ENCODE data around the gene UNC93A. TPM values are rescaled to one million over a fixed set of nuclear protein-coding genes. Genes with fewer than 3 reads are reported as not detected.
A peak's percentile ranks its signal among the peaks of the same experiment; 100 is the strongest.
"Not testable (repeated sequence)": the region's sequence is repeated elsewhere in the genome, so short reads cannot be mapped to it uniquely, and the experiment has no call there.

Gene UNC93A
- total RNA-seq, 1 donor from 2014 or later: 0.10 TPM

DNA sequence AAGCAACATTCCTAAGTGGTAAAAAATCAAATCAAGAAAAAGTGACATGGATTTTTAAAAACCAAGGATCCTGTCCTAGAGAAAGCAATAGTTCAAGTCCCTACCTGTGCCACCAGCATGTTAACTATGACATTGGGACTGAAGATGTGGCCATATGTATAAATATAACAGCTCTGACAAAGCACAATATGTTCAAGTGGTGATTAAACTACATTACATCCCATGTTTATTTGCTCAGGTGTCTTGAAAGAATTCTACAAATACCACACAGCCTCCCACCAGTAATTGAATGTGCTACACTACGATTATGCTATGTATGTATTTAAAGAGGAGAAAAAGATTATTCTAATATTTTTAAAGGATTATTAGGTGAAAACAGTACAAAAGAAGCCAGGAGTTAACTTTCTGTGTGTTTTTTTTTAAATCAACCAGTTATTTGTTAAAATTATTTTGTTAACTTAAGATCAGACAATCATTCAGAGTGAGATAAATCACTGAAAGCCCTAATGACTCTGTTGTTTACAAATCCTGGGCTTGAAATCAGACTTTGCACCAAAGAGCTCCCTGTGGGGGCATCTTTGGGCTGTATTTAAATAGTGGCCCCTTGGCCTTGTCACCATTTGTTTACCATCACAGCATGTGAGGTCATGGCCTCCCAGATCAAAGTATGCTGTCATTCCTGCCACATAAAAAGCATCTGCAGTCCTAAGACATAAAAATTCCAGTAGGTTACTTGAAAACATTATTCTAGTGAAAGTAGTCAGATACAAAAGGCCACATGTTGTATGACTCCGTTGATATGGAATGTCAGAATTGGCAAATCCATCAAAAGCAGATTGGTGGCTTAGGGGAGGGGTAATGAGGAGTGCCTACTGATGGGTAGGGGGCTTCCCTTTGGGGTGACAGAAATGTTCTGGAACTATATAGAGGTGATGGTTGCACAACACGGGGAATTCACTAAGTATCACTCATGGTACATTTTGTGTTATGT is 50.8 kb downstream of the UNC93A start:
- DNase-seq: no peak

DNA sequence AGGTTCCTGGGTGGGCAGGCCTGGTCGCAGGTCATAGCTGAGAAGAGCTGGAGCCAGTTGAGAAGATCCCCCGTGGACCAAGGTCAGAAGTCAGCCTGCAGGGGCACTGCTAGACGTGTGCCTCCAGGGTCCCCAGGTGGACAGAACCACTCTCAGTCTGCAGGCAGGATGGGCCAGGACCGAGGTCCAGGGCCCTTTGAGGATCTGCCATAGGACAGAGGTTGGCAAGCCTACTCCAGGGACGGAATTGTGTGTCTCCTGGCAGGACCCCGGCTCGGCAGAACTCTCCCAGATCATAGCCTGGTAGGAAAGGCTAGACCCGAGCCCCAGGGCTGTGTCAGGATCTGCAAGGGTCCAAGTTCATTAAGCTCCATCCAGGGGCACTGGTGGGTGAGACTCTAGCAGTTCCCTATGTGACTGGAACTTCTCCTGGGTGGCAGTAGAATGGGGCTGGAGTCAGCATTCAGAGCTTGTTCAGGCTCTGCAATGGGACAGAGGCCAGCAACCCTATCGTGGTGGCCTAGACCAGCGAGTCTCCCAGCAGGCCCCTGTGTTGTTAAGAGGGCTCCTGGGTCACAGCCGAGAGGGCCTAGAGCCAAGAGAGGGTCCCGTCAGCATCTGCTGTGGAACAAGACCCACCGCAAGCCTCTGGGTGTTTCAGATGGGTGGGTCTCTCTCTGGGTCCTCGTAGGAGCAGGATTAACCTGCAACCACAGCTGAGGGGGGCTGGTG is 51.9 kb downstream of the UNC93A start:
- DNase-seq: no peak

DNA sequence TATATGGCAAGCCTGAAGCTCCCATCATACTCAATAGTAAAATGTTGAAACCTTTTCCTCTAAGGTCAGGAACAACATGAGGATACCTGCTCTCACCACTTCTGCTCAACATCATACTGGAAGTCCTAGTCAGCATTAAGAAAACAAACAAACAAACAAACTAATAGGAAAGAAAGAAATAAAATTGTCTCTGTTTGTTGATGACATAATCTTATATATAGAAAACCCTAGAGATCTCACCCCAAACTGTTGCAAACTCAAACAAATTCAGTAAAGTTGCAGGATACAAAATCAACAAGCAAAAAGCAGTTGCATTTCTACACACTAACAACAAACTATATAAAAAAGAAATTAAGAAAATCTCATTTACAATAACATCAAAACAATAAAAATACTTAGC is 54.2 kb downstream of the UNC93A start:
- DNase-seq: no peak

- DNase-seq: no peak
Observed at GRCh38 chr6:167345960-167346359, 54.8 kb downstream of the UNC93A start.

- no peak for DNase-seq
Observed at GRCh38 chr6:167347226-167347625, 56.1 kb downstream of the UNC93A start.

- no peak for DNase-seq
Observed at GRCh38 chr6:167349631-167350274, 58.6 kb downstream of the UNC93A start.

DNA sequence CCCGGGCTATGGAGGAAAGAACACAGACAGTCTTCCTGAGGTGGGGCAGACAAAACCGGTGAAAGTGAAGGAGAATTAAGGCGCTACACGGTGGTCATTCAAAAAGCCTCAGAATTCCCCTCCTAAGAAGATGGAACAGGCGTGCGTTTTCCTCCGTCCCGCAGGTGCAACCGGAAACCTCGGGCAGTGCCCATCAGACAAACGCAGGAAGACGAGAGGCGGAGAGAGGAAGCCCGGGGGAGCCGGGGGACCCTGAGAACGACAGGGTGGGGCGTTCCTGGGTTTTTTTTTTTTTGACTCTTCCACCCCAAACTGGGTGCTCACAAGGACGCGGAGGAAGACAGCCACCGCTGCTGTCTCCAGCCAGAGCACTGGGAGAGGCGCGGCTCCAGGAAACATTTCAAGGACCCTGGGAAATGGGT is 59.2 kb downstream of the UNC93A start:
- DNase-seq: no peak

GRCh38 chr6:167350731-167351655 is 59.9 kb downstream of the UNC93A start:
- peak; percentile 88 for DNase-seq

DNA sequence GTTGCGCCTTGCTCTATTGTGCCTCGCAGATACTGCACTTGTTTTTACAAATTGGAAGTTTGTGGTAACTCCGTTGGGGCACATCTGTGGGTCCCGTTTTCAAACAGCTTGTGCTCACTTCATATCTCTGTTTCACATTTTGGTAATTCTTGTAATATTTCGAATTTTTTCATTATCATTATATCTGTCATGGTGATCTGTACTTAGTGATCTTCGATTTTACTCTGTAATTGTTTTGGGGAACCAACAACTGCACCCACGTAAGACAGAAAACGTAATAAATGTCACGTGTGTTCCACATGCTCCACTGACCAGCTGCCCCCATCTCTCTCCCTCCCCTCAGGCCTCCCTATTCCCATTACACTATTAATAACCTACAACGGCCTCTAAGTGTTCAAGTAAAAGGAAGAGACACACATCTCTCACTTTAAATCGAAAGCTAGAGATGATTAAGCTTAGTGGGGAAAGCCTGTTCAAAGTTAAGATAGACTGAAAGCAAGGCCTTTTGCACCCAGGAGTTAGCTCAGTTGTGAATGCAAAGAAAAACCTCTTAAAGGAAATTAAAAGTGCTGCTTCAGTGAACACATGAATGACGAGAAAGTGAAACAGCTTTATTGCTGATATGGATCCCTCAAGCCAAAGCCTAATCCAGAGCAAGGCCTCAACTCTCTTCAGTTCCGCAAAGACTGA is 60.7 kb downstream of the UNC93A start:
- no peak for DNase-seq

DNA sequence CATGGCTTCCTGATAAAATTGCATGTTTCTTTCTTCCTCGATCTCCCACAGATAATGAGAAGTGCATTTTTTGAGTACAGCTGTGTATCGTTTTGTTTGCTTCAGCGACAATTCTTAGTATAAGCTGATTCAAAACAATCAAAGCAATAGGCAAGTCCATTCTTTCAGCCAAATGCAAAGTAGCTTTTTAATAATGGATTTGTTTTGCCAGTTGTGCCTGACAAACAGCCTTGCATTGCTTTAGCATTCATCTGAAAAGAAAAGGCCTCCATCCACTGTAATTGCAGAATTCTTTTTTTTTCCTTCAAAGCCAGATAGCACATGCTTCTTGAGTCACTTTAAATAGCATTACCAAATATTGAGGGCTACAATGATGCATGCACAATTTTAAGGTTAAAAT is 65.8 kb downstream of the UNC93A start:
- DNase-seq: no peak

GRCh38 chr6:167358394-167358793 is 67.3 kb downstream of the UNC93A start:
- not testable (repeated sequence) for DNase-seq

DNA sequence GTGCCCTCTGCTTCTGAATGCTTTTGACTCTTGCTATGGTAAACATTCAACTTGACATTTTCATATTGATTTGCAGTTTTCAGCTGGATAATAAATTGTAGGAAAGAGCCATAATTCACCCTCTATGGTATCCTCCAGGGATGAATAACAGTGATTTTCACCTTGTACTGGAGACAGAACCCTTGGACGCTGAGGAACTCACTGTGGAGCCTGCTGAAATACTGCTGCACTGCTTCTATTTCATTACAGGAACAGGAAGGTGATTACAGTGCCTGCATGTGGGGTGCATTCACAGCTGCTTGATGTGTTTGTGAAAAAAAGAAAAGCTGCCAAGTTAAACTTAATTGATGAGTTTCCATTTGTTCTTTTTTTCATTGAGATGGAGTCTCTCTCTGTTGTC is 70.1 kb downstream of the UNC93A start:
- DNase-seq: not testable (repeated sequence)

Other genes starting within 250 kb of the UNC93A start
- gene CCR6, start 168.2 kb upstream of the UNC93A start, total RNA-seq: not detected
- not detected for gene GPR31, start 133.3 kb upstream of the UNC93A start, total RNA-seq
- gene TTLL2, start 33.8 kb downstream of the UNC93A start, total RNA-seq: not detected

All from tongue (tissue), 2 donors.